Nephron (organoid): Measurements from ENCODE around the gene HDAC10.

Experiments
- H3K27ac Mint-ChIP-seq, 3 experiments: 2 replicates each; pipeline ENCODE4 v1.8.0; 2020; ENCODE audit warnings: mixed read lengths in 3 of 3, mild to moderate bottlenecking in 2 of 3, moderate library complexity in 1 of 3
- H3K27me3 Mint-ChIP-seq: 2 replicates; pipeline ENCODE4 v1.8.0; 2021; ENCODE audit warnings: low read depth, mild to moderate bottlenecking, moderate library complexity, mixed read lengths
- H3K36me3 Mint-ChIP-seq: 2 replicates; pipeline ENCODE4 v1.8.0; 2020; ENCODE audit warnings: low read depth, mixed read lengths
- H3K4me1 Mint-ChIP-seq: 2 replicates; pipeline ENCODE4 v1.8.0; 2020; ENCODE audit warnings: mixed read lengths
- H3K4me3 Mint-ChIP-seq, 3 experiments: 2 replicates each; pipeline ENCODE4 v1.8.0; 2020; ENCODE audit warnings: mild to moderate bottlenecking in 3 of 3, mixed read lengths in 3 of 3, moderate library complexity in 2 of 3
- H3K9me3 Mint-ChIP-seq: 2 replicates; pipeline ENCODE4 v1.8.0; 2020; ENCODE audit warnings: mixed read lengths
- CTCF ChIP-seq, 3 experiments: fragments of 200-600 bp; sonication (generic); IDR thresholded peaks; one replicate each; pipeline ENCODE4 v1.5.0; 2021; ENCODE audit warnings: antibody characterized with exemption in 3 of 3; ENCODE audit not compliant: unreplicated experiment in 3 of 3

Gene HDAC10

DNA sequence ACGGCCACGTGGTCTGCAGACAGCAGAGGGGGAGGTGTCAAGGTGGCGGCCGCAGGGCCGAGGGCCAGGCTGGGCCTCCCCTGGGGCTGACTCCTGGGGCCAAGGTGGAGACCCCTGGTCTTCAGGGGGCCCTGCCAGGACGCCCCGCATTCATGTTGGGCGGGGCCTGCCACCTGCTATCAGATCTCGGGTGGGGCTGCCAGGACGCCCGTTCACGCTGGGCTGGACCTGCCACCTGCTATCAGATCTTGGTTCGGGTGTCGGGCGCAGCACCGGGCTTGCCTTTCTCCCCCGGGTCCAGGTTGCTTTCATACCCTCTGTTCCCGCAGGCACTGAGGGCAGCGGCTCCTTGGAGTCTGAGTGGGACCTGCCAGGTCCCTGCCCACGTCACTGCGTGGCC is 35.2 kb upstream of the HDAC10 start:
- Mint-ChIP-seq H3K27me3 (no peaks in the 10 kb centered on the region), H3K9me3 (no peaks in the 10 kb centered on the region), H3K27ac (no peak overlapping the region), H3K4me3 (no peak overlapping the region), H3K36me3 (peaks cover 11% of the 10 kb centered on the region), H3K4me1 (no peaks in the 10 kb centered on the region)
- no peak for TF ChIP-seq CTCF (IDR thresholded peaks at IDR 0.05; ENCODE audit: unreplicated experiment in 3 of 3)

DNA sequence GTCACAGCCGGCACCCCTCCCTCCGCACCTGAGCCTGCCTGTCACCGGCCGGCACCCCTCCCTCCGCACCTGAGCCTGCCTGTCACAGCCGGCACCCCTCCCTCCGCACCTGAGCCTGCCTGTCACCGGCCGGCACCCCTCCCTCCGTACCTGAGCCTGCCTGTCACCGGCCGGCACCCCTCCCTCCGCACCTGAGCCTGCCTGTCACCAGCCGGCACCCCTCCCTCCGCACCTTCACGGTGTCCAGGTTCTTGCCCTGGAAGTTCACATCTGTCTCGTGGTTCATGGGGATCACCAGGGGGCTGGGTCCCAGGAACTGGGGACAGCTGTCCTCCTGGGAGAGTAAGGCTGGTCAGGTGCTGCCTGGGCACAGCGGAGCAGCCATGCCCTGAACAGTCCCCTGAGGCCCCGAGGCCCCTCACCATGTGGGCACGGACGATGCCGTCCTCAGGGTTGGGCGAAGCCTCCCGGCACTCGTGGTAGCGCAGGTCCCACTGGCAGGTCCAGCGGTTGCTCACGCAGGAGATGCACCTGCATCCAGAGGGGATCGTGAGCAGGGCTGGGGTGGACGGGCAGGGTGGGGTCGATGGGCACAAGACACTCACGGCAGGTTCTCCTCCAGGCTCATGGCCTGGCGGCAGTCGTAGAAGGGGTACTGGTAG is 34.6 kb upstream of the HDAC10 start:
- no peaks in the 10 kb centered on the region for H3K27me3 Mint-ChIP-seq
- peaks cover 16% of the 10 kb centered on the region for H3K36me3 Mint-ChIP-seq
- no peak overlapping the region for H3K4me3 Mint-ChIP-seq
- TF ChIP-seq CTCF (IDR thresholded peaks at IDR 0.05; ENCODE audit: unreplicated experiment in 3 of 3), result no peak
- H3K4me1 Mint-ChIP-seq, result no peaks in the 10 kb centered on the region
- H3K27ac Mint-ChIP-seq, result no peak overlapping the region
- H3K9me3 Mint-ChIP-seq, result no peaks in the 10 kb centered on the region

DNA sequence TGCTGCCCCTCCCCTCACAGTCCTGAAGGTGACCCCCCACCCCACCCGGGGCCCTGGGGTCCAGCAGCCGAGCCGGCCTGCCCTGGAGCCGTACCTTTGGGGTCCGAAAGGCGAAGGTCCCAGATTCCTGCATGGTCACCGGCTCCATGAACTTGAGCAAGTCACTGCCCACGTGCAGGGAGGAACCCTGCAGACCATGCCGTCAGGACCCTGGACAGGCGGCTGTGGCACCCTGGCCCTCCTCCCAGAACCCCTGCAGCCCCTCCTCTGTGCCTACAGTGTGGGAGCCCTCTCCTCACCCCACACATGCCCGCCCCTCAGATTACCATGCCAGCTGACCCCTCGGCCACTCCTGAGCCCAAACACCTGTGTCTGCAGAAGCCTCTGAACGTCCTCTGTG is 33.4 kb upstream of the HDAC10 start:
- Mint-ChIP-seq H3K27me3 (no peaks in the 10 kb centered on the region), H3K4me3 (no peak overlapping the region), H3K9me3 (no peaks in the 10 kb centered on the region), H3K4me1 (no peaks in the 10 kb centered on the region), H3K36me3 (peaks cover 17% of the 10 kb centered on the region), H3K27ac (no peak overlapping the region)
- TF ChIP-seq CTCF (IDR thresholded peaks at IDR 0.05; ENCODE audit: unreplicated experiment in 3 of 3), result no peak

DNA sequence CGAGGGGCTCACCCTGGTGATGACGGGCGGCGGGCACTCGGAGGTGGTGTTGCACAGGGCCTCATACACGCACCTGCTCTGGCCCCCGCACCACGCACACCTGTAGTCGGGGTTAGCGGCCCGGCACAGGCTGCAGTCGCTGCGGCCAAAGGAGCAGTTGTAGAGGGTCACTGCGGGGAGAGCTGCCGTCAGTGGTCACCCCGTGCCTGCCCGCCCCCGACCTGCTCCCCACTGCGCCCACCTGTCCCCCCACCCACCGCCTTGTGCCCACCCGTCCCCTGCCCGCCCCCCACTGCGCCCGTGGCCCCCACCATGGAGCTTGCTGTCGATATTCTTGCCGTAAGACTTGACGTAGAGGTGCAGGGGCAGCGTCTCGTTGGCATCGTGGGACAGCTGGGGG is 32.8 kb upstream of the HDAC10 start:
- TF ChIP-seq CTCF (IDR thresholded peaks at IDR 0.05; ENCODE audit: unreplicated experiment in 3 of 3), result no peak
- Mint-ChIP-seq H3K4me1 (no peaks in the 10 kb centered on the region), H3K27me3 (no peaks in the 10 kb centered on the region), H3K4me3 (no peak overlapping the region), H3K27ac (no peak overlapping the region), H3K9me3 (no peaks in the 10 kb centered on the region), H3K36me3 (peaks cover 22% of the 10 kb centered on the region)

DNA sequence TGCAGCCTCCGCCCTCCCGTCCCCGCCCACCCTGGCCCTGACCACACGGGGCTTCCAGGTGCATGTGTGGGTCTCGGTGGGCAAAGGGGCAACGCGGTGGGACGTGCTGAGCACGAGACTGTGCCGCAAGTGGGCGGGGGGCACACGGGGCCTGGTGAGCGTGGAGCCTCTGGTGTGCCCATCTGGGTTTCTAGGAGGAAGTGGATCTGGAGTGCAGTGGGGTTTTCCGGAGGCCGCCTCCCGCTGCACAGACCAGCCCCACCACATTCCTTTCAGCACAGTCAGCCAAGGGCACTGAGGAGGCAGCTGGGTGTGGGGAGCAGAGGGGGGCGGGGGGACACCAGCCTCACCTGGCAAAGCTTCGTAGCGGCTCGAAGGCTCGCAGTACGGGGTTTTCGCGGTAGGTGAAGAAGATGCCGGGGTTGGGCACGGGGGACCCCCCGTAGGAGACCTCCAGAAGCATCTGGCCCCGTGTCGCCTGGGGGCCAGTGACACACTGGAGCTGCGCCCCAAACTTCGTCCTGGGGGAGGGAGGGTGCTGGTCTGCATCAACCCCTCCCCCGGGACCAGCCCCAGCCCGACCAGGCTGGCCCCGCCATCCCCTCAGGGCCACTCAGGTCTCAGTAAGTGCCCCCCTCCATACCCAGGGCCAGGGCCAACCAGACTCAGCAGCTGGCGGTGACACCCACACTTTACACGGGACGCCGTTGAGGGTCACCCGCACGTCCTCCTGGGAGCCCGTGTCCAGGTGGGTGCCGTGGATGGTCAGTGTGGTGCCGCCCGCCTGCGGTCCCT is 31.5 kb upstream of the HDAC10 start:
- H3K9me3 Mint-ChIP-seq, result no peaks in the 10 kb centered on the region
- no peak for TF ChIP-seq CTCF (IDR thresholded peaks at IDR 0.05; ENCODE audit: unreplicated experiment in 3 of 3)
- H3K27me3 Mint-ChIP-seq, result no peaks in the 10 kb centered on the region
- H3K4me1 Mint-ChIP-seq, result no peaks in the 10 kb centered on the region
- no peak overlapping the region for H3K27ac Mint-ChIP-seq
- peaks cover 20% of the 10 kb centered on the region for H3K36me3 Mint-ChIP-seq
- no peak overlapping the region for H3K4me3 Mint-ChIP-seq

GRCh38 chr22:50281957-50282356 is 30.9 kb upstream of the HDAC10 start:
- Mint-ChIP-seq H3K36me3 (peaks cover 26% of the 10 kb centered on the region), H3K27me3 (no peaks in the 10 kb centered on the region), H3K4me1 (no peaks in the 10 kb centered on the region), H3K9me3 (no peaks in the 10 kb centered on the region), H3K27ac (no peak overlapping the region), H3K4me3 (no peak overlapping the region)
- TF ChIP-seq CTCF (IDR thresholded peaks at IDR 0.05; ENCODE audit: unreplicated experiment in 3 of 3), result no peak
